NT2/D1 (cell line): Measurements from ENCODE around the gene PARM1.

Experiments used
- DNase-seq: peaks from one replicate; pipeline ENCODE4 v3.0.0-alpha.2; 2011; ENCODE audit warnings: low read depth, low spot score
- H3K27me3 ChIP-seq: 2 replicates; pipeline ENCODE4 v1.6.0; 2011; ENCODE audit warnings: mild to moderate bottlenecking; ENCODE audit not compliant: insufficient read length, insufficient read depth
- H3K36me3 ChIP-seq: 2 replicates; pipeline ENCODE4 v1.6.1; 2011; ENCODE audit warnings: mild to moderate bottlenecking, low read length, mixed read lengths; ENCODE audit not compliant: insufficient read depth, insufficient read length
- H3K4me1 ChIP-seq: 2 replicates; pipeline ENCODE4 v1.5.1; 2011; ENCODE audit not compliant: insufficient read depth, insufficient read length
- H3K4me3 ChIP-seq: 2 replicates; pipeline ENCODE4 v1.5.1; 2011; ENCODE audit warnings: low read depth; ENCODE audit not compliant: insufficient read length
- H3K9ac ChIP-seq: 2 replicates; pipeline ENCODE4 v1.6.0; 2011; ENCODE audit warnings: low read depth; ENCODE audit not compliant: insufficient read length
- H3K9me3 ChIP-seq: 2 replicates; pipeline ENCODE4 v1.5.1; 2011; ENCODE audit warnings: mild to moderate bottlenecking, low read length; ENCODE audit not compliant: insufficient read depth
- SUZ12 ChIP-seq: IDR thresholded peaks from 2 replicates; pipeline ENCODE4 v1.6.1; 2011; ENCODE audit not compliant: insufficient read length, insufficient read depth; ENCODE audit errors: extremely low read depth
- YY1 ChIP-seq: IDR thresholded peaks from 2 replicates; pipeline ENCODE4 v1.6.1; 2011; ENCODE audit not compliant: insufficient read length, insufficient read depth
- ZNF274 ChIP-seq: IDR thresholded peaks from 2 replicates; pipeline ENCODE4 v1.6.1; 2011; ENCODE audit warnings: mild to moderate bottlenecking, low read depth, low read length

The PARM1 gene

GRCh38 chr4:75034523-75034922 lies 101.6 kb downstream of the PARM1 start:
- H3K9ac ChIP-seq, result no peak overlapping the region
- TF ChIP-seq YY1, result no peak
- TF ChIP-seq SUZ12, result no peak
- TF ChIP-seq ZNF274, result no peak
- no peaks in the 10 kb centered on the region for H3K36me3 ChIP-seq
- H3K27me3 ChIP-seq, result no peaks in the 10 kb centered on the region
- no peak for DNase-seq
- H3K4me1 ChIP-seq, result peaks cover 2% of the 10 kb centered on the region
- no peak overlapping the region for H3K4me3 ChIP-seq
- H3K9me3 ChIP-seq, result no peaks in the 10 kb centered on the region

- Histone ChIP-seq H3K9ac (no peak overlapping the region), H3K27me3 (no peaks in the 10 kb centered on the region), H3K9me3 (no peaks in the 10 kb centered on the region), H3K4me1 (peaks cover 2% of the 10 kb centered on the region), H3K4me3 (no peak overlapping the region), H3K36me3 (no peaks in the 10 kb centered on the region)
- no peak for DNase-seq
- no peak for TF ChIP-seq ZNF274
- no peak for TF ChIP-seq YY1
- TF ChIP-seq SUZ12, result no peak
Measured at GRCh38 chr4:75035321-75035720, 102.4 kb downstream of the PARM1 start.

- H3K4me1 ChIP-seq, result peaks cover 2% of the 10 kb centered on the region
- no peak for DNase-seq
- no peak overlapping the region for H3K4me3 ChIP-seq
Measured at GRCh38 chr4:75036046-75036830, 103.3 kb downstream of the PARM1 start.

GRCh38 chr4:75037252-75037651 lies 104.3 kb downstream of the PARM1 start:
- H3K9ac ChIP-seq, result no peak overlapping the region
- peaks cover 2% of the 10 kb centered on the region for H3K4me1 ChIP-seq
- H3K36me3 ChIP-seq, result no peaks in the 10 kb centered on the region
- H3K9me3 ChIP-seq, result no peaks in the 10 kb centered on the region
- DNase-seq, result no peak
- TF ChIP-seq YY1 (no peak), ZNF274 (no peak), SUZ12 (no peak)
- H3K4me3 ChIP-seq, result no peak overlapping the region
- H3K27me3 ChIP-seq, result no peaks in the 10 kb centered on the region

More at GRCh38 chr4:75036046-75036830, 103.3 kb downstream of the PARM1 start:
- no peaks in the 10 kb centered on the region for H3K27me3 ChIP-seq
- H3K9ac ChIP-seq, result no peak overlapping the region
- no peaks in the 10 kb centered on the region for H3K36me3 ChIP-seq
- TF ChIP-seq SUZ12 (no peak), ZNF274 (no peak)
- H3K9me3 ChIP-seq, result no peaks in the 10 kb centered on the region

GRCh38 chr4:75038376-75038775 lies 105.5 kb downstream of the PARM1 start:
- H3K4me1 ChIP-seq, result peaks cover 2% of the 10 kb centered on the region
- no peak overlapping the region for H3K9ac ChIP-seq
- no peak for TF ChIP-seq YY1
- no peak for TF ChIP-seq SUZ12
- TF ChIP-seq ZNF274, result no peak
- DNase-seq, result no peak
- no peaks in the 10 kb centered on the region for H3K9me3 ChIP-seq
- H3K36me3 ChIP-seq, result no peaks in the 10 kb centered on the region
- no peak overlapping the region for H3K4me3 ChIP-seq
- H3K27me3 ChIP-seq, result no peaks in the 10 kb centered on the region

GRCh38 chr4:75040703-75041102 lies 107.8 kb downstream of the PARM1 start:
- Histone ChIP-seq H3K36me3 (no peaks in the 10 kb centered on the region), H3K9ac (no peak overlapping the region), H3K9me3 (no peaks in the 10 kb centered on the region), H3K27me3 (no peaks in the 10 kb centered on the region), H3K4me3 (no peak overlapping the region), H3K4me1 (peaks cover 2% of the 10 kb centered on the region)
- no peak for TF ChIP-seq YY1
- TF ChIP-seq ZNF274, result no peak
- TF ChIP-seq SUZ12, result no peak
- no peak for DNase-seq

- DNase-seq, result no peak
- Histone ChIP-seq H3K36me3 (no peaks in the 10 kb centered on the region), H3K27me3 (no peaks in the 10 kb centered on the region), H3K4me1 (no peaks in the 10 kb centered on the region), H3K9ac (no peak overlapping the region), H3K9me3 (no peaks in the 10 kb centered on the region), H3K4me3 (no peak overlapping the region)
- TF ChIP-seq ZNF274 (no peak), SUZ12 (no peak), YY1 (no peak)
Measured at GRCh38 chr4:75042601-75043208, 109.8 kb downstream of the PARM1 start.

- Histone ChIP-seq H3K27me3 (no peaks in the 10 kb centered on the region), H3K4me3 (no peak overlapping the region), H3K9ac (no peak overlapping the region), H3K4me1 (no peaks in the 10 kb centered on the region), H3K9me3 (no peaks in the 10 kb centered on the region), H3K36me3 (no peaks in the 10 kb centered on the region)
- no peak for DNase-seq
- no peak for TF ChIP-seq YY1
- TF ChIP-seq SUZ12, result no peak
- TF ChIP-seq ZNF274, result no peak
Measured at GRCh38 chr4:75046226-75046625, 113.3 kb downstream of the PARM1 start.
